ENCODE measurements around the gene GMDS. TPM values are rescaled to one million over a fixed set of nuclear protein-coding genes. Genes with fewer than 3 reads are reported as not detected.
A peak's percentile ranks its signal among the peaks of the same experiment; 100 is the strongest.

Gene GMDS
- total RNA-seq, 4 donors from 2014 or later, result 8.7 to 23.1 (median 18.4) TPM

GRCh38 chr6:2026133-2026532 lies 219.3 kb downstream of the GMDS start:
- WGBS, 2 donors, result 90 to 92% methylated on average over 7 of the region's 7 CpGs
- intact Hi-C loops (cut with DNase I; ENCODE audit: low total_unique reads), result no loop called here

DNA sequence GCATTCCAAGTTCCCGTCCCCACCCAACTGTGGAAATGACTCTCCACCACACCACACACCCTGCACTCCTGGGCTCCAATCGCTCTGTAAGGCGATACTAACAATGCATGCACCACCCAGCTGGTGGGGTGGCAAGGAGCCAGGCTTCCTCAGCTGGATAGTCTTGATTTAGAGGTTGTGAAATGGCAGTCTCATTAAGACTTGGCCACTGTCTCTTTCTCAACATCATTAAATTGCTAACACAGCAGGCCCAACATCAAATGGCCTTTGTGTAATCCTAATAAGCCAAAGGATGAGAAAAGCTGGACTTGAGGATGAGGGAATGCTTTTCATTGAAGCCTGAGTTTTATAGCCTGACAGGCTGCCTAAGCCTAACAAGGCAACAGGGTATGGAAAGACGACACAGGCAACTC lies 223.7 kb downstream of the GMDS start:
- WGBS, 2 donors, result 22 to 28% methylated on average over 4 of the region's 4 CpGs
- H3K4me3 ChIP-seq (ENCODE audit: low read depth, poor library complexity, severe bottlenecking), result no peak overlapping the region
- DNase-seq (ENCODE audit: low spot score in 2 of 2), result peak; percentile 80 to 94
- intact Hi-C loops (cut with DNase I; ENCODE audit: low total_unique reads), result no loop called here
- TF ChIP-seq CTCF (IDR thresholded peaks at IDR 0.05) (no peak), POLR2A (IDR thresholded peaks at IDR 0.05) (no peak)

More at GRCh38 chr6:2026133-2026532, 219.3 kb downstream of the GMDS start:
- TF ChIP-seq CTCF (IDR thresholded peaks at IDR 0.05), result no peak
- no peak for TF ChIP-seq POLR2A (IDR thresholded peaks at IDR 0.05)
- no peak overlapping the region for H3K4me3 ChIP-seq (ENCODE audit: low read depth, poor library complexity, severe bottlenecking)
- no peak for DNase-seq (ENCODE audit: low spot score in 2 of 2)

DNA sequence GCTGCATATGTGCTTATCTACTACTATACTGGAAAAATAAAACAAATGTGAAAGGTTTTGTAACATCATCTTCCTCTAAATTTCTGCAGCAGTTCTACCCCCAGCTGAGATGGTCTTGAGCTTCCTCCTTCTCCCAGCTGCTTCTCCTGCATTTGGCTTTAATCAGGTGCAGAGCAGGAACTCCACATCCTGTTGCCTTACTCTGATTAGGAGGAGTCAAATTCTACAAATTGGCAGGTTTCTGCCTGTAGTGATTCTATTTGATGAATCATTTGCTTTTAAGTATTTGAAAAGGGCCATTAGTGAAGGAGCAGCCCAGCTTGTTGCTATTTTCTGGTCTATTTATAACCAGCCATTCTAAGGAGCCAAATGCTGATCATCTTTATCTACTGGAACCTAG lies 224.5 kb downstream of the GMDS start:
- H3K4me3 ChIP-seq (ENCODE audit: low read depth, poor library complexity, severe bottlenecking), result no peak overlapping the region
- DNase-seq (ENCODE audit: low spot score in 2 of 2), result no peak
- intact Hi-C loops (cut with DNase I; ENCODE audit: low total_unique reads), result no loop called here
- TF ChIP-seq POLR2A (IDR thresholded peaks at IDR 0.05), result no peak
- TF ChIP-seq CTCF (IDR thresholded peaks at IDR 0.05), result no peak

GRCh38 chr6:2019051-2019450 lies 226.4 kb downstream of the GMDS start:
- no peak overlapping the region for H3K4me3 ChIP-seq (ENCODE audit: low read depth, poor library complexity, severe bottlenecking)
- intact Hi-C loops (cut with DNase I; ENCODE audit: low total_unique reads), result no loop called here
- no peak for DNase-seq (ENCODE audit: low spot score in 2 of 2)
- no peak for TF ChIP-seq POLR2A (IDR thresholded peaks at IDR 0.05)
- no peak for TF ChIP-seq CTCF (IDR thresholded peaks at IDR 0.05)

DNA sequence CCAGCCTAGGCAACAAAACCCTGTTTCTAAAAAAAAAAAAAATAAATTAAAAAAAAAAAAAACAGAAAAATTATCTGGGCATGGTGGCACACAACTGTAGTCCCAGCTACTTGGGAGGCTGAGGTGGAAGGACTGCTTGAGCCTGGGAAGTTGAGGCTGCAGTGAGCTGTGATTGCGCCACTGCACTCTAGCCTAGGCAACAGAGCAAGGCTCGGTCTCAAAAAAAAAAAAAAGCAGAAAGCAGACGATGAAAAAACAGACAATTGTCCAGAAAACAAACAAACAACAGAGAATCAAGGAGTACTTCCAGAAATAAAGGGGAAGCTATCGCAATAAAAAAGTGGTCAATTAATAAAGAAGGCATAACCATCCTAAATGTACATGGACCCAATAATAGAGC lies 229.4 kb downstream of the GMDS start:
- TF ChIP-seq CTCF (IDR thresholded peaks at IDR 0.05) (no peak), POLR2A (IDR thresholded peaks at IDR 0.05) (no peak)
- DNase-seq (ENCODE audit: low spot score in 2 of 2), result no peak
- intact Hi-C loops (cut with DNase I; ENCODE audit: low total_unique reads), result no loop called here
- 85 to 98% methylated on average over 4 of the region's 4 CpGs for WGBS, 2 donors
- no peak overlapping the region for H3K4me3 ChIP-seq (ENCODE audit: low read depth, poor library complexity, severe bottlenecking)

DNA sequence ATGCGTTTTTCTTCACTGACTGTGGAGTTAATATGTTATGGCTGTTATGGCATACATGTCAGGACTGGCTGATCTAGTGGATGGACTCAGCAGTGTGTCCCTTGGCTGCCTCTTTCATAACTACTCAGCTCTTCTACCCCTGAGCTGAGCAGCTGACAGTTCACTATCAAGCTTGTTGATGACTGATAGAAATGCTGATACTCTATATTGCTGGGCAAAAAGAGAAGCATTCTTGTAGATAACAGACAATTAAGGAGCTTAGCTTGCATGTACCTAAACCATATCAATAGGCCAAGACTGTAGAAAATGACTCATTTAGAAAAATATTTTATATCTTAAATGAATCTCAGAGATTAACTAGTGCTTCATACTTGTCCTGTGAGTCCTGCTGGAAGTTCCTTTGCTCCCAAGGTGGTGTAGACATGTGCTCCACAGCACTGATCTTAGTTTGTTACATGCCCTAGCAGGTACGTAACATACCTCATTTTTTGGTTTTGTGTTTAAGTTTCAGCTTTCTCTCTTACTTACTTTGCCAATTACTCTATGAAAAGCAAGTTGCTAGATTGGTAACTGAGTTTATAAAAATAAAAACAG lies 236.9 kb downstream of the GMDS start:
- no peak for TF ChIP-seq CTCF (IDR thresholded peaks at IDR 0.05)
- no peak for TF ChIP-seq POLR2A (IDR thresholded peaks at IDR 0.05)
- intact Hi-C loops (cut with DNase I; ENCODE audit: low total_unique reads), result no loop called here
- H3K4me3 ChIP-seq (ENCODE audit: low read depth, poor library complexity, severe bottlenecking), result no peak overlapping the region
- no peak for DNase-seq (ENCODE audit: low spot score in 2 of 2)
- 87 to 88% methylated on average over 2 of the region's 2 CpGs for WGBS, 2 donors
